ENCODE measurements around the gene TLK1.
"Not testable (repeated sequence)": the region's sequence is repeated elsewhere in the genome, so short reads cannot be mapped to it uniquely, and the experiment has no call there.

The TLK1 gene

GRCh38 chr2:171084128-171084527 lies 76.6 kb downstream of the TLK1 start:
- in situ Hi-C loops (cut with HindIII; ENCODE audit: low sequenced_read_pairs), result no loop called here
- TF ChIP-seq CTCF (IDR thresholded peaks at IDR 0.05; ENCODE audit: low read depth, low read length, missing control alignments), result no peak
- no peak overlapping the region for H3K4me3 ChIP-seq (ENCODE audit: low read depth, low read length)
- DNase-seq (ENCODE audit: low read depth), result no peak

- TF ChIP-seq CTCF (IDR thresholded peaks at IDR 0.05; ENCODE audit: low read depth, low read length, missing control alignments), result no peak
- no peak for DNase-seq (ENCODE audit: low read depth)
- in situ Hi-C loops (cut with HindIII; ENCODE audit: low sequenced_read_pairs), result no loop called here
- H3K4me3 ChIP-seq (ENCODE audit: low read depth, low read length), result no peak overlapping the region
Measured at GRCh38 chr2:171083451-171083850, 77.2 kb downstream of the TLK1 start.

DNA sequence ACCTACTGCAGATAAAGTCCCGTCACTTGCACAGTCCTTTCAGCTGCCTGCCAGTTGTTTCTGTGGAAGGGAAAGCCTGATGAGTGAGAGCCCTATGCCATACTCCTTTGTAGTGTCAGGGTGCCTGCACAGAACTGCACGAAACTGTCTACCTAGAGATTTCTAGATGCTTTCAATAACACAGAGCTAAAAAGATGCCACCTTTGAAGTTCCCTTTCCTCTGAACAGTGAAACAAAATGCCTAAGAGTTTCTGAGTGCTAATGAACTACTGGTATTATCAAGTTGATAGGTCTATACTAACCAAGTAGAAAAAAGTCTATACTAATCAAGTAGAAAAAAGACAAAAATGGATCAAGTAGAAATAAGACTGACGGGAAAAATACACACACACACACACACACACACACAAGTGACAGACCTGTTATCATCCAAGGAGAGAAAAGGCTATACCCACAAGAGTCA lies 79.0 kb downstream of the TLK1 start:
- TF ChIP-seq CTCF (IDR thresholded peaks at IDR 0.05; ENCODE audit: low read depth, low read length, missing control alignments), result no peak
- DNase-seq (ENCODE audit: low read depth), result no peak
- in situ Hi-C loops (cut with HindIII; ENCODE audit: low sequenced_read_pairs), result no loop called here
- no peak overlapping the region for H3K4me3 ChIP-seq (ENCODE audit: low read depth, low read length)

GRCh38 chr2:171080607-171081006 lies 80.1 kb downstream of the TLK1 start:
- no peak overlapping the region for H3K4me3 ChIP-seq (ENCODE audit: low read depth, low read length)
- no peak for DNase-seq (ENCODE audit: low read depth)
- in situ Hi-C loops (cut with HindIII; ENCODE audit: low sequenced_read_pairs), result no loop called here
- no peak for TF ChIP-seq CTCF (IDR thresholded peaks at IDR 0.05; ENCODE audit: low read depth, low read length, missing control alignments)

- DNase-seq (ENCODE audit: low read depth); in situ Hi-C loops (cut with HindIII; ENCODE audit: low sequenced_read_pairs); H3K4me3 ChIP-seq (ENCODE audit: low read depth, low read length): not testable (repeated sequence)
Measured at GRCh38 chr2:171076422-171076821, 84.3 kb downstream of the TLK1 start.

DNA sequence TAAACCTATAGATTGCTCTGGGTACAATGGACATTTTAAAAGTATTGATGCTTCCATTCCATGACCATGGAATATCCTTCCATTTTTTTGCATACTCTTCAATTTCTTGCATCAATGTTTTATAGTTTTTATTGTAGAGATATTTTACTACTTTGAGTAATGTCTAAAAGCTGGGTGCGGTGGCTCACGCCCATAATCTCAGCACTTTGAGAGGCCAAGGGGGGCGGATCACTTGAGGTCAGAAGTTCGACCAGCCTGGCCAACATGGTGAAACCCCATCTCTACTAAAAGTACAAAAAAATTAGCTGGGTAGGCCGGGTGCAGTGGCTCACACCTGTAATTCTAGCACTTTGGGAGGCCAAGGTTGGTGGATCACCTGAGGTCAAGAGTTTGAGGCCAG lies 88.5 kb downstream of the TLK1 start:
- H3K4me3 ChIP-seq (ENCODE audit: low read depth, low read length), result no peak overlapping the region
- no peak for TF ChIP-seq CTCF (IDR thresholded peaks at IDR 0.05; ENCODE audit: low read depth, low read length, missing control alignments)
- DNase-seq (ENCODE audit: low read depth), result no peak
- in situ Hi-C loops (cut with HindIII; ENCODE audit: low sequenced_read_pairs), result no loop called here

DNA sequence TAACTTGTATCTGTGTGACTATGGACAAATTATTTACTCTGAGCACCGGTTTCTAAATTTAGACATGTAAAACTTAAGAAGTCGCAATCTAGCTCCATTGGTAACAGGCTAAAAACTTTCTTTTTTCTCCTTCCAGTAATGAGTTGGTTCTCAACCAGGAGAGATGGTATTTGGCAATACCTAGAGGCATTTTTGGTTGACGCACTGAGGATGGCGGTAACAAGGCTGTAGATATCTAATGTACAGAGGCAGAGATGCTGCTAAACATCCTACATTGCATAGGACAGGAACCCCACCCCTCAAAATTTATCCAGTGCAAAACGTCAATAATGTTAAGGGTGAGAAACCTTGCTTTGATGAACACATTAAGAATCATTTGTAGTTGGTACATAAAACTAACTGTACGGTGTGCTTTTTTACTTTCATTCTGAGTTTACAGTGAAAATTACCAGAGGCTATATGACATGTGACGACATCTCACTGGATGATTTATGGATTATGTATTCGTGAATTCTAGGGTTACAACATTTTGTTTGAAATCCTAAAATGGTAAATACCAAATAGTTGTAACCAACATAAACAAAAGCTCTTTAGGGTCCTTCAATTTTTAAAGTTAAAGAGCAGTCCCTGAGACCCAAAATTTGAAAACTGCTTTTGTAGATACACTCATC lies 91.3 kb downstream of the TLK1 start:
- in situ Hi-C loops (cut with HindIII; ENCODE audit: low sequenced_read_pairs), result no loop called here
- H3K4me3 ChIP-seq (ENCODE audit: low read depth, low read length), result no peak overlapping the region
- DNase-seq (ENCODE audit: low read depth), result no peak
- TF ChIP-seq CTCF (IDR thresholded peaks at IDR 0.05; ENCODE audit: low read depth, low read length, missing control alignments), result no peak
